IPS-18a (cell line): Measurements from ENCODE around the gene TAF1.
"Not testable (repeated sequence)": the region's sequence is repeated elsewhere in the genome, so short reads cannot be mapped to it uniquely, and the experiment has no call there.

Experiments used
- H3K27ac ChIP-seq: one replicate; pipeline ENCODE4 v1.5.1; 2013; ENCODE audit warnings: low read length
- H3K27me3 ChIP-seq: one replicate; pipeline ENCODE4 v1.6.1; 2013; ENCODE audit warnings: mild to moderate bottlenecking, low read length; ENCODE audit not compliant: control insufficient read depth, insufficient read depth
- H3K36me3 ChIP-seq: one replicate; pipeline ENCODE4 v1.6.1; 2013; ENCODE audit warnings: low read depth, low read length; ENCODE audit not compliant: control insufficient read depth
- H3K4me1 ChIP-seq: one replicate; pipeline ENCODE4 v1.6.1; 2013; ENCODE audit warnings: low read depth, low read length; ENCODE audit not compliant: control insufficient read depth
- H3K4me3 ChIP-seq: one replicate; pipeline ENCODE4 v1.5.1; 2013; ENCODE audit warnings: low read length
- H3K9ac ChIP-seq: one replicate; pipeline ENCODE4 v1.6.1; 2013; ENCODE audit warnings: mild to moderate bottlenecking, low read length, moderate library complexity
- H3K9me3 ChIP-seq: one replicate; pipeline ENCODE4 v1.6.1; 2013; ENCODE audit warnings: low read depth, low read length; ENCODE audit not compliant: control insufficient read depth

Gene TAF1

DNA sequence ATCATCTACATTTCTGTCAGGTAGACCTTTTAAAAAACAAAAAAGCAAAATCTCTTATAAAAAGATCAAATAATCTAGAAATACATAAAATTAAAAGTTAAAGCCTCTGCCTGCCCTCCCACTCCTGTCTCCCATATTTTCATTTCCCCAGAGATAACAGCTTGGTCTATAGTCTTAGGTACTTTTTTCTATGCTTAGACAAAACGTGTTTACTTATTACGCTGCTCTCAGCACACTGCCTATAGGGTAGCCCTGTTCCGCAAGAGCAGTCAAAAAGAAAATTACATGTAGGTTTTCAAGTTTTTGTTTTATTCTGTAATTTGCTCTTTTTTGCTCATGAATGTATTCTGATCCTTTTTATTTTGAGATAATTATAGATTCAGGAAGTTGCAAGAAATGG, 73.3 kb downstream of the TAF1 start:
- Histone ChIP-seq H3K9ac (no peak overlapping the region), H3K36me3 (peaks cover under 1% of the 10 kb centered on the region), H3K4me3 (no peak overlapping the region), H3K27me3 (no peaks in the 10 kb centered on the region), H3K9me3 (peaks cover 11% of the 10 kb centered on the region), H3K27ac (no peak overlapping the region), H3K4me1 (no peaks in the 10 kb centered on the region)

DNA sequence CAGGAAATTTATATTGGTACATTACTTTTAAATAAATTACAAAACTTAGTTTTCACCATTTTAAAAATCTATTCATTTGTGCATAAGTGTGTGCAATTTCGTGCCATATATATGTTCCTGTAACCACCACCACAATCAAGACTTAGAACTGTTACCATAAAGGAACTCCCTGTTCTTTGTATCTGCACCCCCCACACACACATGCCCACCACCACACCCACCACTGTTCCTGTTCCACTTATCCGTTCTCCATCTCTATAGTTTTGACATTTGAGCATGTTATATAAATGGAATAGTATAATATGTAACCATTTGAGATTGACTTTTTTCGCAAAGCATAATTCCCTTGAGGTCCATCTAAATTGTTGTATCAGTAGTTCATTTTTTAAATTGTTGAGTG, 73.7 kb downstream of the TAF1 start:
- H3K27me3 ChIP-seq = no peaks in the 10 kb centered on the region
- H3K4me1 ChIP-seq = no peaks in the 10 kb centered on the region
- no peak overlapping the region for H3K4me3 ChIP-seq
- H3K9me3 ChIP-seq = peaks cover 6% of the 10 kb centered on the region
- H3K9ac ChIP-seq = no peak overlapping the region
- no peak overlapping the region for H3K27ac ChIP-seq
- H3K36me3 ChIP-seq = no peaks in the 10 kb centered on the region

DNA sequence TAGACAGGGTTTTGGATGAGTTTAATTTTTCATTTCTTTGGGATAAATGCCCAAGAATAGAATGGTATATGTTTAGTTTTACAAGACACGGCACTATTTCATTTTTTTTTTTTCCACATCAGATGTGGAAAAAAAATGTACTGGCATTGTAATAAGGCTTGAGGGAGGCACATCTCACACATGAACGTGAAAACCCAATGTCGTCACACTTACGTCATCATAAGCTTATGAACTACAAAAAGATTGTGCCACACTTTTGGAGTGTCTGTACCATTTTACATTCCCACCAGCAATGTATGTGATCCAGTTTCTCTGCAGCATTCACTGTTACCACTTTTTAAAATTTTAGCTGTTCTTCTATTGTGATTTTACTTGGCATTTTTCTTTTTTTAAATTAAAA, 74.2 kb downstream of the TAF1 start:
- Histone ChIP-seq H3K4me1 (no peaks in the 10 kb centered on the region), H3K9me3 (peaks cover 4% of the 10 kb centered on the region), H3K27ac (no peak overlapping the region), H3K36me3 (no peaks in the 10 kb centered on the region), H3K4me3 (no peak overlapping the region), H3K9ac (no peak overlapping the region), H3K27me3 (no peaks in the 10 kb centered on the region)

DNA sequence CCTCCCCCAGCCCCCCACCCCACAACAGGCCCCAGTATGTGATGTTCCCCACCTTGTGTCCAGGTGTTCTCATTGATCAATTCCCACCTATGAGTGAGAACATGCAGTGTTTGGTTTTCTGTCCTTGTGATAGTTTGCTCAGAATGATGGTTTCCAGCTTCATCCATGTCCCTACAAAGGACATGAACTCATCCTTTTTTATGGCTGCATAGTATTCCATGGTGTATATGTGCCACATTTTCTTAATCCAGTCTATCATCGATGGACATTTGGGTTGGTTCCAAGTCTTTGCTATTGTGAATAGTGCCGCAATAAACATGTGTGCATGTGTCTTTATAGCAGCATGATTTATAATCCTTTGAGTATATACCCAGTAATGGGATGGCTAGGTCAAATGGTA, 75.7 kb downstream of the TAF1 start:
- not testable (repeated sequence) for H3K9me3 ChIP-seq, H3K36me3 ChIP-seq, H3K4me1 ChIP-seq, H3K27ac ChIP-seq, H3K9ac ChIP-seq, H3K27me3 ChIP-seq, H3K4me3 ChIP-seq

DNA sequence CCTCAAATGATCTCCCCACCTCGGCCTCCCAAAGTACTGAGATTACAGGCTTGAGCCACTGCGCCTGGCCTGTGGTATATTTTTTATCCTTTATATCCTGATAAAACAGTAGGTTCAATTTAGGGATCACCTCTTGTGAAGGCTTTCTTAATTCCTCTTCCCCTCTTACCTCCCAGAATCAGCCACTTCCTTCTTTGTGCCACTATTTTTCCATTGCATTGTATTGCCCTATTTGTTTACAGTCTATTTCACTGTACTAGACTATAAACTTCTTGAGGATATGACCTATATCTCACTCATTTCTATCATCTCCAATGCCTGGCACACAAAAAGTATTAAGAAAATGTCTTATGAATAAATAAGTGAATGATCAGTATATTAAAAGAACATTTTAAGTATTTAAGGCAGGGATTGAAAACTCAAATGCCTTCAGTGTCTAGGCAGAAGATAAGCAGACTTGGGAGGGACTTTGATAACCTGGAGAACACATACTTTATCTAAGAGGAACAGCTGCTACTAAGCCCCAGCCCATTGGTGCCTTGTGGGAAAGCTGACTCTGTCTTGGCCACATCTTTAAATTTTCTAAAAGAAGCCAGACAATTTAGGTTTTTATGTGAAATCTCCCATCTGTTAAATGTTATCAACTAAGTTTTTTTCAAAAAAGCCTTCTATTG, 84.4 kb downstream of the TAF1 start:
- H3K9me3 ChIP-seq = peaks cover 7% of the 10 kb centered on the region
- H3K36me3 ChIP-seq = peaks cover 14% of the 10 kb centered on the region

DNA sequence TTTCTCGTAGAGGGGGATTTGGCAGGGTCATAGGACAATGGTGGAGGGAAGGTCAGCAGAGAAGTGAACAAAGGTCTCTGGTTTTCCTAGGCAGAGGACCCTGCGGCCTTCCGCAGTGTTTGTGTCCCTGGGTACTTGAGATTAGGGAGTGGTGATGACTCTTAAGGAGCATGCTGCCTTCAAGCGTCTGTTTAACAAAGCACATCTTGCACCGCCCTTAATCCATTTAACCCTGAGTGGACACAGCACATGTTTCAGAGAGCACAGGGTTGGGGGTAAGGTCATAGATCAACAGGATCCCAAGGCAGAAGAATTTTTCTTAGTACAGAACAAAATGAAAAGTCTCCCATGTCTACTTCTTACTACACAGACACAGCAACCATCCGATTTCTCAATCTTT, 85.4 kb downstream of the TAF1 start:
- H3K4me3 ChIP-seq, H3K27ac ChIP-seq, H3K4me1 ChIP-seq, H3K9ac ChIP-seq, H3K9me3 ChIP-seq, H3K27me3 ChIP-seq: not testable (repeated sequence)
- peaks cover 22% of the 10 kb centered on the region for H3K36me3 ChIP-seq

More for the DNA sequence above, 84.4 kb downstream of the TAF1 start:
- H3K27me3 ChIP-seq = no peaks in the 10 kb centered on the region
- no peak overlapping the region for H3K4me3 ChIP-seq
- no peak overlapping the region for H3K27ac ChIP-seq
- H3K9ac ChIP-seq = no peak overlapping the region
- no peaks in the 10 kb centered on the region for H3K4me1 ChIP-seq

DNA sequence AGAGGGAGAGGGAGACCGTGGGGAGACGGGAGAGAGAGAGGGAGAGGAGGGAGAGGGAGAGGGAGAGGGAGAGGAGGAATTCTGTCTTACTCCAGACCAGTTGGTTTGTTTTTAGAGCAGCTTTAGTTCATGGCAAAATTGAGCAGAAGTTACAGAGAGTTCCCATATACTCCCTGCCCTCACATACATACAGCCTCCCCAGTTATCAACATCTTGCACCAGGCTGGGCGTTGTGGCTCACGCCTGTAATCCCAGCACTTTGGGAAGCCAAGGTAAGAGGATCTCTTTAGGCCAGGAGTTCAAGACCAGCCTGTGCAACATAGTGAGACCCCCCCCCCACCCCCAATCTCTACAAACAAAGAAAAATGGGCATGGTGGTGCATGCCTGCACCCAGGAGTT, 86.9 kb downstream of the TAF1 start:
- H3K36me3 ChIP-seq = peaks cover 33% of the 10 kb centered on the region
- H3K4me1 ChIP-seq = no peaks in the 10 kb centered on the region
- no peak overlapping the region for H3K9ac ChIP-seq
- no peaks in the 10 kb centered on the region for H3K27me3 ChIP-seq
- H3K4me3 ChIP-seq = no peak overlapping the region
- H3K27ac ChIP-seq = no peak overlapping the region
- H3K9me3 ChIP-seq = peaks cover 3% of the 10 kb centered on the region

DNA sequence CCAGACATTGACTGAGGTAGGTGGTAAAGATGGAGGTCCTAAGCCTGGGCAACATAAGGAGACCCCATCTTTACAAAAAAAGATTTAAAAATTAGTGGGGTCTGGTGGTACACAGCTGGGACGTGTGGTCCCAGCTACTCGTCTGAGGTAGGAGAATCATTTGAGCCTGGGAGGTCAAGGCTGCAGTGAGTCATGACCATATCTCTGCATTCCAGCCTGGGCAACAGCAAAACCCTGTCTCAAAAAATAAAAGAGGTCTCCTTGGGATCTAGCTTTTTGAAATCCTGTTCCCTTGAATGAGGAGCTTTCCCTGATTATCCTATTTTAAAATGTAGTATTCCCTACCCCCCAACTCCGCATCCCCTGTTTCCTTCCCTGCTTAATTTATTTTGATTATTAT, 88.1 kb downstream of the TAF1 start:
- no peak overlapping the region for H3K4me3 ChIP-seq
- peaks cover 3% of the 10 kb centered on the region for H3K9me3 ChIP-seq
- no peaks in the 10 kb centered on the region for H3K4me1 ChIP-seq
- no peaks in the 10 kb centered on the region for H3K27me3 ChIP-seq
- peaks cover 34% of the 10 kb centered on the region for H3K36me3 ChIP-seq
- no peak overlapping the region for H3K27ac ChIP-seq
- no peak overlapping the region for H3K9ac ChIP-seq

DNA sequence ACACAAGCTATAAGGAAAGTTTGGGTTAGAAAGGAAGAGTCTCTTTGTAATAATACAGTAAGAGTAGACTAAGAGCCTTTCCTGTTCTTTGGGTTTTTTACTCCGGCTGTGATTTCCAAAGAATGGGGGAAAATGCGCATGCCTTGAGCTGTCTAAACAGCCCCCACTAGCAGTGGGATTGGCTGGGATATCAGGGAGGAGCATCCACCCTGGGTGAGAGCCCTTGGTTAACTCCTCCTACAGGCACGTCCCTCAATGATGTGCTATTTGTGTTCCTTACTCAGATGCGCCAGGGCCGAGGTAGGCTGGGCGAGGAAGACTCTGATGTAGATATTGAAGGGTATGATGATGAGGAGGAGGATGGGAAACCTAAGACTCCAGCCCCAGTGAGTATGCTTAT, 92.7 kb downstream of the TAF1 start:
- Histone ChIP-seq H3K9ac (no peak overlapping the region), H3K4me3 (no peak overlapping the region), H3K27ac (no peak overlapping the region), H3K36me3 (peaks cover 64% of the 10 kb centered on the region), H3K9me3 (peaks cover 3% of the 10 kb centered on the region), H3K4me1 (no peaks in the 10 kb centered on the region), H3K27me3 (no peaks in the 10 kb centered on the region)

DNA sequence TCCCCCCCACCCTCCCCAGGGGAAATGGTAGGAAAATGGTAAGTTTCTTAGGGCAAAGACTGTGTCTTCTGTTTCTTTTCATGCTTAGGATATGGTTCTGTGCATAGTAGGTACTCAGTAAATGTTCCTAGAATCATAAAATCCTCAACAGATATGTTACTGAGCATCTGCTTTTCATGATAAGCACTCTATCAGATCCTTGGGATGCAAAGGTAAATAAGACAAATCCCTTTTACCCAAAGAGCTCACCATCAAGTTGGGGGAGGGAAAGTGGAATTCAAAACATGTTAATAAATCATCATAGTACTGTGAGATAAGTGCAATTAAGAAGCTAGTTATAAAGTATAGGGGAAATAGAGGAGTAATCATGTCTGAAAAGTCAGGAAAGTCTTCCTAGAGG, 98.8 kb downstream of the TAF1 start:
- no peak overlapping the region for H3K4me3 ChIP-seq
- H3K9me3 ChIP-seq = peaks cover 3% of the 10 kb centered on the region
- no peak overlapping the region for H3K9ac ChIP-seq
- H3K4me1 ChIP-seq = no peaks in the 10 kb centered on the region
- H3K27me3 ChIP-seq = no peaks in the 10 kb centered on the region
- no peak overlapping the region for H3K27ac ChIP-seq
- H3K36me3 ChIP-seq = peaks cover 31% of the 10 kb centered on the region

DNA sequence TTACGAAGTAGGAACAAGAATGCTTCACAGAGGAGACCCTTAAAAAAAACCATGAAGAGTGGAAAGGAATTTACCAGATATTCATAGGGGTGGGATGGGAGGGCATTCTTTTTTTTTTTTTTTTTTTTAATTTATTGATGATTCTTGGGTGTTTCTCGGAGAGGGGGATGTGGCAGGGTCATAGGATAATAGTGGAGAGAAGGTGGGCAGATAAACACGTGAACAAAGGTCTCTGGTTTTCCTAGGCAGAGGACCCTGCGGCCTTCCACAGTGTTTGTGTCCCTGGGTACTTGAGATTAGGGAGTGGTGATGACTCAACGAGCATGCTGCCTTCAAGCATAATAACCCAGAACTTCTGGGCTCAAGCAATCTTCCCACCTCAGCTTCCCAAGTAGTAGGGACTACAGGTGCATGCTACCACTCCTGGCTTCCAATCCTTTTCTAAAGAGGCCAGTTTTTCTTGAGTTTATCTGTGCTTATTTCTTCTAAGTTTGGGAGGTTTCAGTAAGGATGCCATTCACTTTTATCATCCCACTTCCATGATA, 100.9 kb downstream of the TAF1 start:
- H3K9ac ChIP-seq = no peak overlapping the region
- H3K9me3 ChIP-seq = peaks cover 3% of the 10 kb centered on the region
- peaks cover 12% of the 10 kb centered on the region for H3K36me3 ChIP-seq
- H3K27me3 ChIP-seq = no peaks in the 10 kb centered on the region
- H3K4me1 ChIP-seq = no peaks in the 10 kb centered on the region
- no peak overlapping the region for H3K27ac ChIP-seq
- H3K4me3 ChIP-seq = no peak overlapping the region

DNA sequence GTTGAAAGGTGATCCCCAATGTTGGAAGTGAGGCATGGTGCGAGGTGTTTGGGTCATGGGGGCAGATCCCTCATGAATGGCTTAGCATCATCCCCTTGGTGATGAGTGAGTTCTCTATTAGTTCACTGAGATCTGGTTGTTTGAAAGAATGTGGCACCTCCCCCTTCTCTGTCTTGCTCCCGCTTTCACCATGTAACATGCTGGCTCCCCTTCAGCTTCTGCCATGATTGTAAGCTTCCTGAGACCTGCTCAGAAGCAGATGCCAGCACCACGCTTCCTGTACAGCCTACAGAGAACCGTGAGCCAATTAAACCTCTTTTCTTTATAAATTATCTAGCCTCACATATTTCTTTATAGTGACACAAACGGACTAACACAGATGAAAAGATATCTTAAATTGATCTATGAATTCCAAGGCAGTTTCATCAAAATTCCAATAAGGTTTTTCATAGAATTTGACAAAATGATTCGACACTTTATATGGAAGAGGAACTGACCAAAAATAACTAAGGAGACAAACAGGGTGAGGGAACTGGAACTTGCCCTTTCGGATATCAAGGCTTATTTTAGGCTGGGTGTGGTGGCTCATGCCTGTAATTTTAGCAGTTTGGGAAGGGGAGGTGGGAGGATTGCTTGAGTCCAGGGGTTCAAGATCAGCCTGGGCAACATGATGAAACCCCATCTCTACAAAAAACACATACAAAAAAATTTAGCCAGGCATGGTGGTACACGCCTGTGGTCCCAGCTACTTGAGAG, 109.8 kb downstream of the TAF1 start:
- peaks cover 5% of the 10 kb centered on the region for H3K9me3 ChIP-seq
- H3K27me3 ChIP-seq = no peaks in the 10 kb centered on the region
- H3K4me3 ChIP-seq = no peak overlapping the region
- H3K9ac ChIP-seq = no peak overlapping the region
- no peaks in the 10 kb centered on the region for H3K36me3 ChIP-seq
- H3K27ac ChIP-seq = no peak overlapping the region
- no peaks in the 10 kb centered on the region for H3K4me1 ChIP-seq
